NT2/D1 (cell line): ENCODE results near the gene FIG4.
A peak's percentile ranks its signal among the peaks of the same experiment; 100 is the strongest.
"Not testable (repeated sequence)": the region's sequence is repeated elsewhere in the genome, so short reads cannot be mapped to it uniquely, and the experiment has no call there.

Source experiments
- DNase-seq: peaks from one replicate; pipeline ENCODE4 v3.0.0-alpha.2; 2011; ENCODE audit warnings: low read depth, low spot score
- H3K27me3 ChIP-seq: 2 replicates; pipeline ENCODE4 v1.6.0; 2011; ENCODE audit warnings: mild to moderate bottlenecking; ENCODE audit not compliant: insufficient read length, insufficient read depth
- H3K36me3 ChIP-seq: 2 replicates; pipeline ENCODE4 v1.6.1; 2011; ENCODE audit warnings: mild to moderate bottlenecking, low read length, mixed read lengths; ENCODE audit not compliant: insufficient read depth, insufficient read length
- H3K4me1 ChIP-seq: 2 replicates; pipeline ENCODE4 v1.5.1; 2011; ENCODE audit not compliant: insufficient read depth, insufficient read length
- H3K4me3 ChIP-seq: 2 replicates; pipeline ENCODE4 v1.5.1; 2011; ENCODE audit warnings: low read depth; ENCODE audit not compliant: insufficient read length
- H3K9ac ChIP-seq: 2 replicates; pipeline ENCODE4 v1.6.0; 2011; ENCODE audit warnings: low read depth; ENCODE audit not compliant: insufficient read length
- H3K9me3 ChIP-seq: 2 replicates; pipeline ENCODE4 v1.5.1; 2011; ENCODE audit warnings: mild to moderate bottlenecking, low read length; ENCODE audit not compliant: insufficient read depth
- SUZ12 ChIP-seq: IDR thresholded peaks from 2 replicates; pipeline ENCODE4 v1.6.1; 2011; ENCODE audit not compliant: insufficient read length, insufficient read depth; ENCODE audit errors: extremely low read depth
- YY1 ChIP-seq: IDR thresholded peaks from 2 replicates; pipeline ENCODE4 v1.6.1; 2011; ENCODE audit not compliant: insufficient read length, insufficient read depth
- ZNF274 ChIP-seq: IDR thresholded peaks from 2 replicates; pipeline ENCODE4 v1.6.1; 2011; ENCODE audit warnings: mild to moderate bottlenecking, low read depth, low read length

Gene FIG4

DNA sequence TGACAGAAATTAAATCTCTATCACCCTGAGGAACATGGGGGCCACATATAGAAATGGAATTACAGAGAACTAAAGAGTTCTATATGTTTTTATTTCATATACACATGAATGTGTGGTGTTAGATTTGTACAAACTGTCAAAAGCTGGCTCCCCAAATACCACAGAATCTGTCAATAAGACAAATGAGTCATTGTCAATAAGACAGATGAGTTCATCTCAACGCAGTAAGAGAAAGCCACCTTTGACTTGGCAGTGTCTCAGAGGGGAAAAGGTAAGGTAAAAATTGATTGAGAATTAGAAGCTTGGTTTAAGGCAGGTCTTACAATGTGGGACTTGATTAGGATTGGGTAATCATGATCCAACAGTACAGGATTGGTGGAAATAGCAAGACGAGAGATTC is 162.9 kb downstream of the FIG4 start:
- Histone ChIP-seq H3K27me3 (no peaks in the 10 kb centered on the region), H3K36me3 (no peaks in the 10 kb centered on the region), H3K4me1 (peaks cover 2% of the 10 kb centered on the region), H3K9ac (no peak overlapping the region), H3K9me3 (no peaks in the 10 kb centered on the region), H3K4me3 (no peak overlapping the region)
- no peak for DNase-seq
- TF ChIP-seq ZNF274, result no peak
- no peak for TF ChIP-seq YY1
- no peak for TF ChIP-seq SUZ12

DNA sequence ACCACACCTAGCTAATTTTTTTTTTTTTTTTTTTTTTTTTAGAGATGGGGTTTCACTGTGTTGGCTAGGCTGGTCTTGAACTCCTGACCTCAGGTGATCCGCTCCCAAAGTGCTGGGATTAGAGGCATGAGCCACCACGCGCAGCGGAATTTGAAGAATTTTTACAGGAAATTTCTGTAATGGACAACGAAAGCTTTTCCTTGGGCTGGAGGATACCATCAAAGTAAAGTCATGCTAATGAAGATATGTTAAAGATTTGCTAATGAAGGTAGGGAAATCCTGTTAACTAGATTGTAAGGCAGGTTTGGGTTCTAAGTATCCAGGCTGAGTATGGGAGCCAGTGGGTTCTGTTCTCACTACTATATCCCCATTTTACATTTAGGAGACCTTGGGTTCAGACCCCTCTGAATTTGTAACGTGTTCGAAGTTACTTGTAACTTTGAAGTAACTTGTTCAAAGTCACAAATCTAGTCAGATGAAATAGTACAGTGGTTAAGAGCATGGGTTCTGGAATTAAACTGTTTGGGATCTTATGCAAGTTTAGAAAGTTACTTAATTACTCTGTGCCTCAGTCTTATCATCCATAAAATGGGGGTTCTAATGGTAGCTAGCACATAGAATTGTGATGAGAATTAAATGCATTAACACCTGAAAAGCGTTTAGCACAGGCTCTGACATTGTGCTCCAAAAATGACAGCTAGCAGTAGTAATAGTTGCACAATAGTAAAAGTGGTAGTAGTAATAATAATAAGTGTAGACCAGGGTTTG is 163.6 kb downstream of the FIG4 start:
- peak; percentile 74 for DNase-seq
- TF ChIP-seq YY1, result no peak
- no peak for TF ChIP-seq SUZ12
- TF ChIP-seq ZNF274, result no peak
- H3K27me3 ChIP-seq, result no peaks in the 10 kb centered on the region

DNA sequence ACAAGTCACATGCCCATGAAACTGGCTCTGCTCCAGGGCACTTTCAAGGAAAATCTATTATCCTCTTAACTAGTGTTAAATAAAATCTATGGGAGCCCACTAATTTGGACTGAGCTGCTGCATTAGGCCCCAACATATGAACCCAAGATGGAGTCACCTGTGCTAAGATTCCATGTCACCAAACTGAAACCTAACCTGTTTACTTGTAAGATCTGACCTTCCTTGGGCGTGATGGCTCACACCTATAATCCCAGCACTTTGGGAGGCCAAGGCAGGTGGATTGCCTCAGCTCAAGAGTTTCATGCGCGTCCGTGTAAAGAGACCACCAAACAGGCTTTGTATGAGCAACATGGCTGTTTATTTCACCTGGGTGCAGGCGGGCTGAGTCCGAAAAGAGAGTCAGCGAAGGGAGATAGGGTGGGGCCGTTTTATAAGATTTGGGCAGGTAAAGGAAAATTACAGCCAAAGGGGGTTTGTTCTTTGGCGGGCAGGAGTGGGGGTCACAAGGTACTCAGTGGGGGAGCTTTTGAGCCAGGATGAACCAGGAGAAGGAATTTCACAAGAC is 164.5 kb downstream of the FIG4 start:
- DNase-seq, H3K27me3 ChIP-seq, H3K9me3 ChIP-seq, H3K4me3 ChIP-seq, H3K9ac ChIP-seq, H3K36me3 ChIP-seq, H3K4me1 ChIP-seq: not testable (repeated sequence)

More for the DNA sequence above, 163.6 kb downstream of the FIG4 start:
- H3K9ac ChIP-seq, result no peak overlapping the region
- H3K9me3 ChIP-seq, result no peaks in the 10 kb centered on the region
- no peak overlapping the region for H3K4me3 ChIP-seq
- no peaks in the 10 kb centered on the region for H3K36me3 ChIP-seq
- H3K4me1 ChIP-seq, result peaks cover 2% of the 10 kb centered on the region

DNA sequence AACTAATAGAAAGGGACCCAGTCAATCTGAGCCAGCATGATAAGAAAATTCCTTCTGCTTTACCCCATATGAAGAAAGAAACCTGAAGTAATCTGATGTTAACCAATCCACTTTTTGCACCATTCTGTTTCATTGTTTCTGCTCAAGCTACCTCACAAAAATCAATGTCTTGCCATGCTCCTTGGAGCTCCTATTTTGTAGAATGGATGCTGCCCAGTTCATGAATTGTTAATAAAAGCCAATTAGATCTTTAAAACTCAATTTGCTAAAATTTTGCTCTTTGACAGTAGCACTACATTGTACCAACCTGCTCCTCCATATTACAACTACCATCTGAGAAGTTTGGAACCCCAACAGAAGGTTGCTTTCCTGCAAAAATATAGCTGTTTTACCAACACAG is 170.8 kb downstream of the FIG4 start:
- Histone ChIP-seq H3K9ac (no peak overlapping the region), H3K4me1 (no peaks in the 10 kb centered on the region), H3K4me3 (no peak overlapping the region), H3K9me3 (peaks cover 4% of the 10 kb centered on the region; the same call in 1 of the 2 replicates), H3K27me3 (no peaks in the 10 kb centered on the region), H3K36me3 (no peaks in the 10 kb centered on the region)
- no peak for DNase-seq
- TF ChIP-seq SUZ12 (no peak), YY1 (no peak), ZNF274 (no peak)

DNA sequence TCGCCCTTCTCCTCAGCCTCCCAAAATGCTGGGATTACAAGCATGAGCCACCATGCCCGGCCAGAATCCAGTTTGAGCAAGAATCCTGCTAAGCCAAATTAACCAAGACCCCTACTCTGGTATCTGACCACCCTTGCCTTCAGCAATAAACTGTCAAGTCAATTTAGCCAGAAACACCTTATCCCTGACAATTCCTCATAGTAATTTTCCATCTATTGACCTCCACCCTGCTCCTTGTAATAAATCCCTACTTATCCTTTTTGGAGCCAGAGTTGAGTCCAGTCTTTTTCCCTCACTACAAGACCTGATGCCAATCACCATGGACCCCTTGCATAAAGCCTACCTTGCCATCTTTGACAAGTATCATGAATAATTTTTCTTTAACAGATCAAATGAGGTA is 173.0 kb downstream of the FIG4 start:
- no peak overlapping the region for H3K9ac ChIP-seq
- DNase-seq, result no peak
- no peaks in the 10 kb centered on the region for H3K36me3 ChIP-seq
- H3K9me3 ChIP-seq, result peaks cover 4% of the 10 kb centered on the region; the same call in 1 of the 2 replicates
- H3K4me3 ChIP-seq, result no peak overlapping the region
- H3K4me1 ChIP-seq, result no peaks in the 10 kb centered on the region
- no peaks in the 10 kb centered on the region for H3K27me3 ChIP-seq
- TF ChIP-seq ZNF274, result no peak
- no peak for TF ChIP-seq YY1
- no peak for TF ChIP-seq SUZ12

DNA sequence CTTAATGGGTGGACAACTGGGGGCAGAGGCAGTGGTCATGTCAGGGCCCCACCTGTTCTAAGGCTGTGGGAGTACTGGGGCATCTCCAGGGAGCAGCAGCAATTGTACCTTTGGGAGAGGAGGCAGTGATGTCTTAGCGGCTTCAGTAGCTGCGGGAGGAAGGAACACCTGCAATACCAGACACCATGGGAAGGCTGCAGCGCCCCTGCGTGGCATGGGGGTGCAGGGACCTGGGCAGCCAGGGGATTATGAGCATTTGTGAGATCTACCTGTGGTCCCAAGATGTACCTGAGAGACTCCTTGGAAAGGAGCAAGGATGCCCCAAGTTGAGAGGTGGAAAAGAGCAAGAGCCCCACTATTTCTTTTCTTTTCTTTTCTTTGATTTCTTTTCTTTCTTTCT is 174.9 kb downstream of the FIG4 start:
- Histone ChIP-seq H3K27me3 (no peaks in the 10 kb centered on the region), H3K4me3 (no peak overlapping the region), H3K9me3 (peaks cover 4% of the 10 kb centered on the region; the same call in 1 of the 2 replicates), H3K36me3 (no peaks in the 10 kb centered on the region), H3K9ac (no peak overlapping the region), H3K4me1 (no peaks in the 10 kb centered on the region)
- TF ChIP-seq YY1, result no peak
- TF ChIP-seq SUZ12, result no peak
- no peak for TF ChIP-seq ZNF274
- DNase-seq, result no peak

DNA sequence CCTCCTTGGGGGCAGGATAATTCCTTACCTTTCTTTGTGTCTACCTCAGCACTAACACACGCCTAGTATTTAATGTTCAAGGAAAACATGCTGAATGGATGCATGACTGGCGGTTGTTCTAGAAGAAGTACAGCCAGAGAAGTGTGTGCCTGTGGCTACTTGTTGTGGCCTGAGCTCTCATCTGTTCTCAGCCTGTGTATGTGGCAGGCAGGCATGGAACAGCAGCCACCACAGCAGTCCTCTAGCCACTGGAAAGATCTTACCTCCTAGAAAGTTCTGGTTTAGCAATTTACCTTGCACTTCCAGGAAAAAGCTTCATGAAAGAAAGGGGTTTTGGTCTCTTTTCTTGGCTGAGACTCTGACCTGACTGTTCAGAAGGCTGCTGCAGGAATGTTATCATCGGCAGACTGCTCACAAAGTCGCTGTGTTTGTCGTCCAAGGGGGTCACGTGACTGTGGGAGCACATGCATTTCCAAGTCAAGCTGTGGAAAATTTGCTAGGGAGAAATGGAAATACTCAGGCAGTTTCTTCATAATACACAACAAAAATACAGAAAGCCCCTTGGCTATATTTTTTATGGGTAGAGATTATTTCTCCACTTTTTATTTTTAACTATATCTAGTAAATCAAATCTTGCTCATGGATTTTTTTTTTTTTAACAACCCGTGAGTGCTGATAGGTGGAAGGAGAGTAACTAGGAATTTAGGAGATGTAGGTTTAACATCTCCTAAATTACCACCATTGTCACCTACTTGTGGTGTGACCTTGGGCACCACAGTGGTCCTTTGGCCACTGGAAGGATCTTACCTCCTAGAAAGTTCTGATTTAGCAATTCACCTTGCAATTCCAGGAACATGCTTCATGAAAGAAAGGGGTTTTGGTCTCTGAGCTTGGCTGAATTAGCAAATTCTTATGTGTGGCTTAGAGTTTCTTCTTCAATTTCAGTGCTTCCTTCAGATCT is 176.2 kb downstream of the FIG4 start:
- no peak for DNase-seq

More for the DNA sequence above, 176.2 kb downstream of the FIG4 start:
- H3K4me3 ChIP-seq, result no peak overlapping the region
- no peaks in the 10 kb centered on the region for H3K27me3 ChIP-seq
- no peaks in the 10 kb centered on the region for H3K9me3 ChIP-seq
- H3K36me3 ChIP-seq, result no peaks in the 10 kb centered on the region
- H3K4me1 ChIP-seq, result no peaks in the 10 kb centered on the region
- no peak for TF ChIP-seq ZNF274
- no peak for TF ChIP-seq SUZ12
- no peak for TF ChIP-seq YY1
- H3K9ac ChIP-seq, result no peak overlapping the region
